ENCODE data around the gene WFDC10A. TPM values are rescaled to one million over a fixed set of nuclear protein-coding genes. Genes with fewer than 3 reads are reported as not detected.
"Not testable (repeated sequence)": the region's sequence is repeated elsewhere in the genome, so short reads cannot be mapped to it uniquely, and the experiment has no call there.

WFDC10A gene
- total and polyA plus RNA-seq, 2 donors (not counting 3 experiments of a cell fraction or from before 2014, with no cell fraction given), result not detected

DNA sequence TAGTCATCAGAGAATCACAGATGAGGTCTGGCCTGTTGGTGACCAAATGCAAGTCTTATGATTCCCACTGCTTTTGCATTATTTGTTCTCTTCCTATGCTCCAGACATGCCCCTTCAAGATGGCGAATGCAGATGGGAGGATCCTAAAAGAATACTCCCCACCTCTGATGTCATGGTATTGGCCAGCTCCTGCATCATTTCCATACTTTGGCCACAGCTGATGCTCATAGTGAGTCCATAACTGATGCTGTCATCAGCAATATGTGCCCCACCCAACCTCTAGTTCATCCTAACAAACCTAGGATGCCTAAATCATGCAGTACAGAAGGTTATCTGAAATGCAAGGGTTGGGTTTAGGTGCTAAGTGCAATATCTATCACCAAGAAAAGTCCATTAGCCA, 7.0 kb downstream of the WFDC10A start:
- Histone ChIP-seq H4K20me1 (replicated peaks; ENCODE audit: control insufficient read depth, extremely low read depth, insufficient read depth, low read length) (no peaks in the 10 kb centered on the region), H3K27ac (ENCODE audit: insufficient read depth, low read depth, low read length) (no peak overlapping the region), H2AFZ (ENCODE audit: low read depth, low read length) (no peak overlapping the region), H3K4me2 (ENCODE audit: insufficient read depth, low read length) (no peak overlapping the region), H3K9me1 (replicated peaks; ENCODE audit: control insufficient read depth, extremely low read depth, insufficient read depth, low read length) (no peaks in the 10 kb centered on the region), H3K27me3 (ENCODE audit: control insufficient read depth in 2 of 2, insufficient read depth in 2 of 2, low read length in 2 of 2) (no peaks in the 10 kb centered on the region), H3K9ac (replicated peaks; ENCODE audit: extremely low read depth, insufficient read depth, low read length) (no peak overlapping the region), H3K4me3 (replicated peaks in 1 of 3; ENCODE audit: insufficient read depth in 1 of 3, low read depth in 1 of 3, low read length in 3 of 3) (no peak overlapping the region), H3K79me2 (ENCODE audit: control insufficient read depth, insufficient read depth, low read length) (no peaks in the 10 kb centered on the region), H3K9me3 (replicated peaks; ENCODE audit: control insufficient read depth, insufficient read depth, low read length) (no peaks in the 10 kb centered on the region), H3K4me1 (ENCODE audit: control insufficient read depth, extremely low read depth, insufficient read depth, low read length) (no peaks in the 10 kb centered on the region), H3K36me3 (ENCODE audit: control insufficient read depth in 2 of 2, extremely low read depth in 1 of 2, insufficient read depth in 2 of 2, low read length in 2 of 2) (no peaks in the 10 kb centered on the region)
- BruUV-seq (replicated peaks), result no TSS peak
- POLR2A ChIA-PET, result no interaction called here
- FAIRE-seq (no peak), DNase-seq (ENCODE audit: low read depth, low spot score) (no peak)
- CTCF ChIA-PET, result no interaction called here
- dilution Hi-C loops (cut with MboI; ENCODE audit: extremely low pct_ligation_motif_present, low sequenced_read_pairs) (no loop called here), intact Hi-C loops (cut with micrococcal nuclease) (no loop called here)
- TF ChIP-seq JUN (IDR thresholded peaks at IDR 0.05; ENCODE audit: borderline replicate concordance, insufficient read depth, insufficient read length, low read depth) (no peak), POLR2AphosphoS5 (IDR thresholded peaks at IDR 0.05; ENCODE audit: insufficient read depth, low read depth, low read length) (no peak)

DNA sequence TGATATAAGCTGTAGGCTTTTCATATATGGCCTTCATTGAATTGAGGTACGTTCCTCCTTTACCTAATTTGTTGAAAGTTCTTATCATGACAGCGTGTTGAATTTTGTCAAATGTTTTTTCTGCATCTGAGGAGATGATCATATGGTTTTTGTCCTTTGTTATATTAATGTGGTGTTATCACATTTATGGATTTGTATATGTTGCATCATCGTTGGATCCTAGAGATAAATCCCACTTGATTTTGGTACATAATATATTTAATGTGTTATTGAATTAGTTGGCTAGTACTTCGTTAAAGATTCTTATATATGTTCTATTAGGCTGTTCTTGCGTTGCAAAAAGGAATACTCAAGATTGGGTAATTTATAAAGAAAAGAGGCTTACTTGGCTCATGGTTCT, 10.1 kb downstream of the WFDC10A start:
- Histone ChIP-seq H4K20me1 (replicated peaks; ENCODE audit: control insufficient read depth, extremely low read depth, insufficient read depth, low read length) (no peaks in the 10 kb centered on the region), H3K4me2 (ENCODE audit: insufficient read depth, low read length) (no peak overlapping the region), H2AFZ (ENCODE audit: low read depth, low read length) (no peak overlapping the region), H3K9me1 (replicated peaks; ENCODE audit: control insufficient read depth, extremely low read depth, insufficient read depth, low read length) (no peaks in the 10 kb centered on the region), H3K4me3 (replicated peaks in 1 of 3; ENCODE audit: insufficient read depth in 1 of 3, low read depth in 1 of 3, low read length in 3 of 3) (no peak overlapping the region), H3K79me2 (ENCODE audit: control insufficient read depth, insufficient read depth, low read length) (no peaks in the 10 kb centered on the region), H3K36me3 (ENCODE audit: control insufficient read depth in 2 of 2, extremely low read depth in 1 of 2, insufficient read depth in 2 of 2, low read length in 2 of 2) (no peaks in the 10 kb centered on the region), H3K27me3 (ENCODE audit: control insufficient read depth in 2 of 2, insufficient read depth in 2 of 2, low read length in 2 of 2) (no peaks in the 10 kb centered on the region), H3K4me1 (ENCODE audit: control insufficient read depth, extremely low read depth, insufficient read depth, low read length) (no peaks in the 10 kb centered on the region), H3K9me3 (replicated peaks; ENCODE audit: control insufficient read depth, insufficient read depth, low read length) (no peaks in the 10 kb centered on the region), H3K9ac (replicated peaks; ENCODE audit: extremely low read depth, insufficient read depth, low read length) (no peak overlapping the region), H3K27ac (ENCODE audit: insufficient read depth, low read depth, low read length) (no peak overlapping the region)
- no TSS peak for BruUV-seq (replicated peaks)
- TF ChIP-seq POLR2A (IDR thresholded peaks at IDR 0.05; ENCODE audit: low read depth, low read length) (no peak), POLR2AphosphoS5 (IDR thresholded peaks at IDR 0.05; ENCODE audit: insufficient read depth, low read depth, low read length) (no peak), JUN (IDR thresholded peaks at IDR 0.05; ENCODE audit: borderline replicate concordance, insufficient read depth, insufficient read length, low read depth) (no peak), FOS (IDR thresholded peaks at IDR 0.05; ENCODE audit: borderline replicate concordance, insufficient read depth, low read length) (no peak), GATA2 (IDR thresholded peaks at IDR 0.05; ENCODE audit: insufficient read depth, insufficient read length, low read depth, low read length) (no peak), MYC (IDR thresholded peaks at IDR 0.05; ENCODE audit: low read depth, low read length) (no peak), EZH2 (IDR thresholded peaks at IDR 0.05; ENCODE audit: borderline replicate concordance, low read depth, low read length, severe bottlenecking) (no peak)
- TF ChIP-seq, protein P1, sequence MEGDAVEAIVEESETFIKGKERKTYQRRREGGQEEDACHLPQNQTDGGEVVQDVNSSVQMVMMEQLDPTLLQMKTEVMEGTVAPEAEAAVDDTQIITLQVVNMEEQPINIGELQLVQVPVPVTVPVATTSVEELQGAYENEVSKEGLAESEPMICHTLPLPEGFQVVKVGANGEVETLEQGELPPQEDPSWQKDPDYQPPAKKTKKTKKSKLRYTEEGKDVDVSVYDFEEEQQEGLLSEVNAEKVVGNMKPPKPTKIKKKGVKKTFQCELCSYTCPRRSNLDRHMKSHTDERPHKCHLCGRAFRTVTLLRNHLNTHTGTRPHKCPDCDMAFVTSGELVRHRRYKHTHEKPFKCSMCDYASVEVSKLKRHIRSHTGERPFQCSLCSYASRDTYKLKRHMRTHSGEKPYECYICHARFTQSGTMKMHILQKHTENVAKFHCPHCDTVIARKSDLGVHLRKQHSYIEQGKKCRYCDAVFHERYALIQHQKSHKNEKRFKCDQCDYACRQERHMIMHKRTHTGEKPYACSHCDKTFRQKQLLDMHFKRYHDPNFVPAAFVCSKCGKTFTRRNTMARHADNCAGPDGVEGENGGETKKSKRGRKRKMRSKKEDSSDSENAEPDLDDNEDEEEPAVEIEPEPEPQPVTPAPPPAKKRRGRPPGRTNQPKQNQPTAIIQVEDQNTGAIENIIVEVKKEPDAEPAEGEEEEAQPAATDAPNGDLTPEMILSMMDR (IDR thresholded peaks at IDR 0.05; ENCODE audit: extremely low read depth in 1 of 2, insufficient read depth in 1 of 2, low read depth in 1 of 2, low read length in 2 of 2), result no peak
- TF ChIP-seq, protein P2, sequence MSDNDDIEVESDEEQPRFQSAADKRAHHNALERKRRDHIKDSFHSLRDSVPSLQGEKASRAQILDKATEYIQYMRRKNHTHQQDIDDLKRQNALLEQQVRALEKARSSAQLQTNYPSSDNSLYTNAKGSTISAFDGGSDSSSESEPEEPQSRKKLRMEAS (IDR thresholded peaks at IDR 0.05; ENCODE audit: insufficient read depth, insufficient read length), result no peak
- FAIRE-seq, result no peak
- dilution Hi-C loops (cut with MboI; ENCODE audit: extremely low pct_ligation_motif_present, low sequenced_read_pairs), result no loop called here
- no peak for DNase-seq (ENCODE audit: low read depth, low spot score)
- CTCF ChIA-PET, result no interaction called here
- POLR2A ChIA-PET, result no interaction called here
- intact Hi-C loops (cut with micrococcal nuclease), result no loop called here

DNA sequence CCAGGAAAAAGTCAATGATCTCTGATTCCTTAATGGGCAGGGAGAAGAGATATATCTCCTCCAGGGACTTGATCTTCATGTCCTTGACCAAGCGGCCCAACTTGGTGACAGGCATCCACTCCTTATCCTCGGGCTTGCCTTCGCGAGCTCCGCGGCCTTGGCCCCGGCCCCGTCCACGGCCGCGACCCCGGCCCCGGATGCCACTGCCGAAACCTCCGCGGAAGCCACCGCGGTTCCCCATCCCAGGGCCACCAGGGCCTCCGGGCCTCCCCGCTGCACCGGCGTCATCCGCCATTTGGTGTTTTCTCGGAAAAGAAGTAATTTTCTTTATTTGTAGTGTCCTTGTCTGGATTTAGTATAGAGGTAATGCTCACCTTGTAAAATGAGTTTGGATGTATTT, 11.5 kb downstream of the WFDC10A start:
- H3K9ac ChIP-seq (replicated peaks; ENCODE audit: extremely low read depth, insufficient read depth, low read length); H3K36me3 ChIP-seq (ENCODE audit: control insufficient read depth in 2 of 2, extremely low read depth in 1 of 2, insufficient read depth in 2 of 2, low read length in 2 of 2); H3K27ac ChIP-seq (ENCODE audit: insufficient read depth, low read depth, low read length); H3K4me3 ChIP-seq (replicated peaks in 1 of 3; ENCODE audit: insufficient read depth in 1 of 3, low read depth in 1 of 3, low read length in 3 of 3); dilution Hi-C loops (cut with MboI; ENCODE audit: extremely low pct_ligation_motif_present, low sequenced_read_pairs); DNase-seq (ENCODE audit: low read depth, low spot score); H3K4me1 ChIP-seq (ENCODE audit: control insufficient read depth, extremely low read depth, insufficient read depth, low read length); CTCF ChIA-PET; BruUV-seq (replicated peaks); H2AFZ ChIP-seq (ENCODE audit: low read depth, low read length); POLR2A ChIA-PET; H3K9me3 ChIP-seq (replicated peaks; ENCODE audit: control insufficient read depth, insufficient read depth, low read length); H3K79me2 ChIP-seq (ENCODE audit: control insufficient read depth, insufficient read depth, low read length); intact Hi-C loops (cut with micrococcal nuclease); FAIRE-seq; H4K20me1 ChIP-seq (replicated peaks; ENCODE audit: control insufficient read depth, extremely low read depth, insufficient read depth, low read length); H3K27me3 ChIP-seq (ENCODE audit: control insufficient read depth in 2 of 2, insufficient read depth in 2 of 2, low read length in 2 of 2); H3K9me1 ChIP-seq (replicated peaks; ENCODE audit: control insufficient read depth, extremely low read depth, insufficient read depth, low read length); H3K4me2 ChIP-seq (ENCODE audit: insufficient read depth, low read length): not testable (repeated sequence)
